MCF 10A (cell line): Measurements from ENCODE around the gene TXNRD1. TPM values are rescaled to one million over a fixed set of nuclear protein-coding genes. Genes with fewer than 3 reads are reported as not detected.

Source experiments
- BruUV-seq: library from RNA; stranded (reverse); fragments of 400-500 nt; replicated peaks from 2 replicates; lab custom pipeline; 2021; lab: Mats Ljungman, UMichigan
- CTCF ChIA-PET: fragments of 300-600 bp; sonication (Branson Sonifier 250); formaldehyde crosslinking; extraction: SDS; loops from one replicate; lab custom pipeline; 2021; ENCODE audit warnings: antibody characterized with exemption, inconsistent platforms; lab: Yijun Ruan, JAX
- POLR2A ChIA-PET: fragments of 300-600, 350-650 bp; sonication (Branson Sonifier 250); formaldehyde crosslinking; extraction: SDS; loops from one replicate; lab custom pipeline; 2020; ENCODE audit warnings: antibody characterized with exemption, inconsistent platforms; lab: Yijun Ruan, JAX
- DNase-seq: peaks from one replicate; pipeline ENCODE4 v3.0.0-alpha.2; 2018; ENCODE audit not compliant: unreplicated experiment
- H3K27ac Mint-ChIP-seq: one replicate; pipeline ENCODE4 v1.8.0; 2022; ENCODE audit warnings: mild to moderate bottlenecking, low read depth, mixed read lengths; ENCODE audit not compliant: unreplicated experiment
- H3K27me3 Mint-ChIP-seq: one replicate; pipeline ENCODE4 v1.8.0; 2022; ENCODE audit warnings: mixed read lengths; ENCODE audit not compliant: insufficient read depth, unreplicated experiment
- H3K36me3 Mint-ChIP-seq: one replicate; pipeline ENCODE4 v1.8.0; 2022; ENCODE audit warnings: mild to moderate bottlenecking, moderate library complexity, mixed read lengths; ENCODE audit not compliant: insufficient read depth, unreplicated experiment
- H3K4me1 Mint-ChIP-seq: one replicate; pipeline ENCODE4 v1.8.0; 2022; ENCODE audit warnings: mixed read lengths; ENCODE audit not compliant: insufficient read depth, unreplicated experiment
- H3K4me3 Mint-ChIP-seq: one replicate; pipeline ENCODE4 v1.8.0; 2022; ENCODE audit warnings: mild to moderate bottlenecking, moderate library complexity, mixed read lengths; ENCODE audit not compliant: unreplicated experiment
- H3K9me3 Mint-ChIP-seq: one replicate; pipeline ENCODE4 v1.8.0; 2022; ENCODE audit warnings: mixed read lengths; ENCODE audit not compliant: unreplicated experiment
- intact Hi-C: fragments of 100-400 bp; cut with micrococcal nuclease; formaldehyde crosslinking; loops from 2 replicates; pipeline ENCODE4 v1.14.1; 2022
- total RNA-seq: library from RNA; stranded (reverse); gene quantifications from 2 replicates; pipeline ENCODE4 v1.2.3, GENCODE V29; 2022
- TF ChIP-seq, protein P1 (sequence below): fragments of 200-600 bp; IDR thresholded peaks from one replicate; pipeline ENCODE4 v1.8.0; 2022; ENCODE audit warnings: antibody characterized with exemption, mild to moderate bottlenecking; ENCODE audit not compliant: unreplicated experiment

Gene TXNRD1
- total RNA-seq, 1 experiment from 2014 or later, result 64.0 TPM

- ChIA-PET POLR2A (interaction anchor here (1.1 to 10.1 kb wide), 10 partner anchors 8 to 818 kb away, joined by 4 to 417 read pairs (median 34); partner anchors contain the start of genes NFYB, TXNRD1 and WASHC4), CTCF (interaction anchor here (0.6 to 1.8 kb wide), 7 partner anchors 10 to 713 kb away, joined by 3 to 5 read pairs (median 4); no protein-coding TSS in a partner anchor)
- no peak for DNase-seq
- Mint-ChIP-seq H3K27me3 (no peaks in the 10 kb centered on the region), H3K36me3 (peaks cover 66% of the 10 kb centered on the region), H3K27ac (no peak overlapping the region), H3K4me3 (peak overlapping the region; percentile 98), H3K9me3 (no peaks in the 10 kb centered on the region), H3K4me1 (peaks cover 36% of the 10 kb centered on the region)
- intact Hi-C loops, result no loop called here
- no TSS peak for BruUV-seq
- TF ChIP-seq, protein P1, sequence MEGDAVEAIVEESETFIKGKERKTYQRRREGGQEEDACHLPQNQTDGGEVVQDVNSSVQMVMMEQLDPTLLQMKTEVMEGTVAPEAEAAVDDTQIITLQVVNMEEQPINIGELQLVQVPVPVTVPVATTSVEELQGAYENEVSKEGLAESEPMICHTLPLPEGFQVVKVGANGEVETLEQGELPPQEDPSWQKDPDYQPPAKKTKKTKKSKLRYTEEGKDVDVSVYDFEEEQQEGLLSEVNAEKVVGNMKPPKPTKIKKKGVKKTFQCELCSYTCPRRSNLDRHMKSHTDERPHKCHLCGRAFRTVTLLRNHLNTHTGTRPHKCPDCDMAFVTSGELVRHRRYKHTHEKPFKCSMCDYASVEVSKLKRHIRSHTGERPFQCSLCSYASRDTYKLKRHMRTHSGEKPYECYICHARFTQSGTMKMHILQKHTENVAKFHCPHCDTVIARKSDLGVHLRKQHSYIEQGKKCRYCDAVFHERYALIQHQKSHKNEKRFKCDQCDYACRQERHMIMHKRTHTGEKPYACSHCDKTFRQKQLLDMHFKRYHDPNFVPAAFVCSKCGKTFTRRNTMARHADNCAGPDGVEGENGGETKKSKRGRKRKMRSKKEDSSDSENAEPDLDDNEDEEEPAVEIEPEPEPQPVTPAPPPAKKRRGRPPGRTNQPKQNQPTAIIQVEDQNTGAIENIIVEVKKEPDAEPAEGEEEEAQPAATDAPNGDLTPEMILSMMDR, result no peak
Measured at GRCh38 chr12:104290320-104290719, 74.7 kb downstream of the TXNRD1 start.

- POLR2A ChIA-PET, result interaction anchor here (0.6 to 10.1 kb wide), 7 partner anchors 11 to 153 kb away, joined by 4 to 417 read pairs (median 18); partner anchors contain the start of genes NFYB and TXNRD1
- intact Hi-C loops, result no loop called here
- BruUV-seq, result no TSS peak
- Mint-ChIP-seq H3K27me3 (no peaks in the 10 kb centered on the region), H3K4me3 (no peak overlapping the region), H3K27ac (no peak overlapping the region), H3K9me3 (no peaks in the 10 kb centered on the region), H3K36me3 (peaks cover 72% of the 10 kb centered on the region), H3K4me1 (peaks cover 36% of the 10 kb centered on the region)
- DNase-seq, result no peak
- TF ChIP-seq, protein P1, result no peak
- CTCF ChIA-PET, result interaction anchor here (0.6 to 2.9 kb wide), 7 partner anchors 10 to 712 kb away, joined by 3 to 25 read pairs (median 5); no protein-coding TSS in a partner anchor
Measured at GRCh38 chr12:104290855-104291254, 75.3 kb downstream of the TXNRD1 start.

DNA sequence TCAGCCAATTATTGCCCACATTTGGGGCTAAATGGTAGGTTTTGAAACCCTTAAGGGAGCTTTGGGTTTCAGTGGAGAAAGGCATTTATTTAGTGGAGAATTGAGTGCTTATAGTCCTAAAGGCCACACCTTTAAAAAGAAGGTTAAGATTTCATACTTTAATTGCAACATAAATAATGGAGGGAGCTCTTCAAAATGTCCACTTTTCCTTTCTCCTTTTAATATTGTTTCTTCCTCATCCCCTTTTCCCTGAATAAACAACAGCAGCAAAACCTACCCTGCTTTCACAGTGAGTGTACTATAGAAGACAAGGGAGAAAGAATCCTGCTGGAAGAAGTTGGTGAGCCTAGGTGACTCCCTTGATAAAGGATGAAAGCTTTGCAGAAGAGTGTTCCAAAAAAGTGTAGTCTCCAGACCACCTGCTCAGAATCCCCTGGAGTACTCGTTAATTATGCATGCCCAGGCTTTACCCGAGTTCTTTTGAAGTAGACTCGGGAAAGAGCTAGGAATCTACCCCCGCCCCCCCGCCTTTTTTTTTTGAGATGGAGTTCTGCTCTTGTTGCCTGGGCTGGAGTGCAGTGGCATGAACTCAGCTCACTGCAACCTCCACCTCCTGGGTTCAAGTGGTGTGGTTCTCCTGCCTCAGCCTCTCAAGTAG, 76.4 kb downstream of the TXNRD1 start:
- CTCF ChIA-PET, result interaction anchor here (0.6 to 2.9 kb wide), 6 partner anchors 39 to 183 kb away, joined by 3 to 25 read pairs (median 4); no protein-coding TSS in a partner anchor
- no peak overlapping the region for H3K4me3 Mint-ChIP-seq

More for the DNA sequence above, 76.4 kb downstream of the TXNRD1 start:
- POLR2A ChIA-PET, result interaction anchor here (0.6 to 10.1 kb wide), 9 partner anchors 9 to 154 kb away, joined by 3 to 417 read pairs (median 4); partner anchors contain the start of genes EID3, NFYB and TXNRD1
- H3K36me3 Mint-ChIP-seq, result peaks cover 81% of the 10 kb centered on the region
- peaks cover 28% of the 10 kb centered on the region for H3K4me1 Mint-ChIP-seq
- H3K27me3 Mint-ChIP-seq, result no peaks in the 10 kb centered on the region
- TF ChIP-seq, protein P1, result no peak
- DNase-seq, result no peak
- H3K9me3 Mint-ChIP-seq, result no peaks in the 10 kb centered on the region
- intact Hi-C loops, result no loop called here
- BruUV-seq, result no TSS peak
- H3K27ac Mint-ChIP-seq, result peak overlapping the region; percentile 31
